Activated T-helper 1 cell treated with Interleukin-2 at 50 U/mL for 16 hours (primary cell): ENCODE measurements around the gene SAMSN1.
"Not testable (repeated sequence)": the region's sequence is repeated elsewhere in the genome, so short reads cannot be mapped to it uniquely, and the experiment has no call there.

Source experiments
- DNase-seq: peaks from one replicate; pipeline ENCODE4 v3.0.0-alpha.2; 2020; ENCODE audit warnings: low read depth

Gene SAMSN1

DNA sequence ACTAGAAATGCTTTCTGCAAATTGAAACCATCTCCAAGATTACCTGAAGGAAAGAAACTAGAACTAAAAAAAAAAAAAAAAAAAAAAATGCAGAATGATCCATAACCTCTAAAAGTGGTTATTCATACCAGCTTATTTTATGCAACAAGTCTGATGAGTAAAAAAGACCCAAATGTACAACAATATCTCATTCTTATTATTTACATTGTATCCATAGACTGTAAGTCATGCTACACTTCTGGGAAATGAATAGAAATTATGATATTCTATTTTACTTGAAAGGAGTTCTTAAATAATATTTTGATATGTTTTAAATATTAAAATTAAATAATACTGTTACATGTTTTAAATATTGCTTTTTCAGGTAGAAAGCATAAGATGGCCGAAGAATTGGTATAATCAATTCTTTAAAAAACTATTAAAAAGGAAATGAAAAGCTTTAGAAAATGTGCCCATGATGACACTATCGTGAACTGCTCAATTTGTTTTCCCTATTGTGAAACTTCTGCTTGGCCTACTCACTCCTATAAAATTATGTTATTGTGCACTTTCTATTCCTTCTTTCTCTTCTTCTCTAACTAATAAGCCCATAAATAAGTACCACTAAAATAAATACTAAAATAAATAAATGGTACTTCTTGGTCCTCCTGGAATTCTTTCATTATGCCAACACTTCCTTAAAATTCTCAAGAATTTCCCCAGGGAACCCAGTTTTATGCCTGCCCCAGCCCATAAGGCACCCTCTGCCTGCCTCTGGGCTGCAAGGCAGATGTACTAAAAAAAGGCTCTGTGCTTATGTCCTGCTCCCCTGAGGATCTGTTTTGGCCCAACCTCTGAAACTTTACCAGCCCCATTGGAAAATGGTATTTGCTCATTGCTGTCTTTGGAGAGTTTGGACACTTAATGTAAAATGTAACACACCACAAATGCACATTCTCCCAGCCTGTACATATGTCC, 18.1 kb downstream of the SAMSN1 start:
- DNase-seq, result no peak

DNA sequence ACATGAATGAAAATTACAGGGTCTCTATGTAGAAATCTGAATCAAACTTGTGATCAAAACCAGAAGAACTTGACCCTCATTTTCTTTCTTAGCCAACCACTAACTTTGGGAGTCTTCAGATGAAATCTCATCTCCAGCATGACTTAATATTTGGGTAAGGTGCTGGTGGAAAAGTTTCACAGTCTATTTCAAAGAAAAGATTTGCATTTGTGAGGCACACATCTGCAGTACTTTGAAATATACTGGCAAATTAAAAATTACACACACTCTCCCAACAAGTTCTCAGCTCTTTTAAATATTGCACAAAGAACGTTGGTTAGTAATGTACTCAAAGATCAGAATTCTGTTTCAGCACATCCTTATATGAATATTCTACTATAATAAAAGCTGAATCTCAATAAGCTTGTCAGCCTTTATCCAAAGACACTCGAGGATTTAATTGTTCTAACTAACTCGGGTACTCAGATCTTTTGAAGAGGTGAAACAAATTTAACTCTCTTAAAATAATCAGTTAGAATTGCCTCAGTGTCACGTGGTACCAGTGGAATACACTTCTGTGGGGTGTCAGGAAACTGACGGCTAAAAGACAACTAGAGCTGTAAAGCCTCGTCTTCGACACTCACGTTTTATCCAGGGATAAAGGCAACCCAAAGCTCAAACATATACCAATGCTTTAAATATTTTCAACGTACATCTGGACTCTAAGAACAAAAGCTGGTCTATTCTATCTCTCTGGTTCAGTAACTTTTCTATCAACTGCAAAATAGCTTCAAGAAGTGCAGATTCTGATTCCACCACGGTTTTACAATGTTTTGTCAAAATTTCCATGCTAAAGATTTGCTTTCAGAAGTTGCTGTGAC, 19.0 kb downstream of the SAMSN1 start:
- no peak for DNase-seq

DNA sequence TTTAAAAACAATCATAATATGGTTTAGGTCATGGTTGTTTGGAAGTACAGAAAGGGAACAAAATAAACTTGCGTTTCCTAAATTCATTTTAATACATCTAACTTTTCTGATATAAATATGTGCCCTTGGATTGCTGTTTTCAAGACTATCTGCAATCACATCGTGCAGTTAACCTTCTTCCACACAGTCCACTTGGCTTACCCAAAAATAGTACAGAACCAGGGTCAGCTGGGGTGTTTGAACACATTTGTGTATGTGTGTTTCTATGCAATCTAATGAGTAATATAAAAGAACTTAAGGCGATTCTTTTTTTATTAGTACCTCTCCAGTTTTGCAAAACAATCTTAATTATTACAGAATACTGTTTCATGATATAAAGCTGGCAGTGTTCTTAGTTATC, 19.9 kb downstream of the SAMSN1 start:
- no peak for DNase-seq

DNA sequence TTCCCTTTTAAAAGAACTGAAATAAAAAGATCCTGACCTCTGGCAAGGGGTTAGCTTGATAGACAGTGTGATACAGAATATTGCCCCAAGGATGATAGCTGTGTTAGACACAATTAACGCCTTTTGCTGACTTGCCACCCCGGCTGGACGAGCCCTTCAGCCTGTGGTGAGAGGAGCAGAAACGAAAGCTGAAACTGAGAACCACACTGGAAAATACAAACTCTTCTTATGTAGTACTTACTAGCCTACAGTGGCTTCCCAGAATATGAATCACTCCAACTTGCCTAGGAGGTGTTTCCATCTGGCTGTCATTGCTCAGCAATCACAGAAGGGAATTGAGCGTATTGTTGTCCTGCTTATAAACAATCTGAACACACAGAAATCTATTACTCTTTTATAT, 22.9 kb downstream of the SAMSN1 start:
- DNase-seq, result no peak

DNA sequence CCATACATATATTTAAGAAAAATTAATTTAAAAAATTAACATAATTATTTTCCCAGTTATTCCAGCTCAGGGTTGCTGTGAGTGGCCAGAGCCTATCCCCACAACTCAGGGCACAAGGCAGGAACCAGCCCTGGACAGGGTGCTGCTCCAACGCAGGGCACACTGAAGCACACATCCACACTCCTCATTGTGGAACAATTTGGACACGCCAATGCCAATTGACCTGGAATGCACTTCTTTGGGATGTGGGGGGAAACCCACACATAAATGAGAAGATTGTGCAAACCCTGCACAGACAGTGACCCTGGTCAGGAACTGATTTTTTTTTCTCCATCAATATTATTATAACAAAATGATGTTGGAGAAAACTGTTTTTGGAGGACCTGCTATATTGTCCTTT, 23.4 kb downstream of the SAMSN1 start:
- no peak for DNase-seq

DNA sequence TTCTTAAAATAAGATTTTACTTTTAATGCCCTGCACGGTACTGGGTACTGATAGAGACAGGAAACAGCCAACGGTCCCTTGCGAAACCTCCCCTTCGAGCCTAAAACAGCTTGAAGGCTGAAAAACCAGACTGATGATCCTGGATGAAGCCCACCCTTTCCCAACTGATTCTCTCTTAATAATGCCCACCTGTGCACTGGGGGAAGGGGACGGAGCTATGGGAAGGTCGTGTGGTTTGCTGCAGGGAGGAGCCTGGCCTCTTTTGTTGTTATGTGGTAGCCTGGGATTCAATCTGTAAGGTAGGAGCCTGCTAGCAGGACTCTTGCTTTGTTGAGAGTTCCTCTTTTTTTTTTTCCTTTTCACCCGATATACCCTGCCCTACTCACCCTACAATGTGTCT, 25.6 kb downstream of the SAMSN1 start:
- no peak for DNase-seq

DNA sequence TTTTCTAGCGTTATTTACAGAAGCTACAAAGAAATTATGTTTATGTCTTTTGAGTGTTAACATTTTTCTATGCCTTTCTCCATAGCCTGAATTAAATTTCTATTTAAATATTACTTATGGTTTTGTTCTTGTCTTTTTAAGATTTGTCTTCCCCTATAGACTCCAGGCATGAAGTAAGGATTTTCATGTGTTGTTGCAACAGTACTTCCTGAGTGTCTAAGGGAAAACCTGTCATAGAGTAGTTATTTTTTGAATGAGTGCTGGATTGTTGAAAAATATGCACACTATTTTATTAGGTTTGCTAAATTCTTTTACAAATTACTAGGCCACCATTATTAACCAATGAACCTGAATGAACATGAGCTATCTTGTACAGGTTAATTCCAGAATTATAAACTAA, 27.1 kb downstream of the SAMSN1 start:
- no peak for DNase-seq

DNA sequence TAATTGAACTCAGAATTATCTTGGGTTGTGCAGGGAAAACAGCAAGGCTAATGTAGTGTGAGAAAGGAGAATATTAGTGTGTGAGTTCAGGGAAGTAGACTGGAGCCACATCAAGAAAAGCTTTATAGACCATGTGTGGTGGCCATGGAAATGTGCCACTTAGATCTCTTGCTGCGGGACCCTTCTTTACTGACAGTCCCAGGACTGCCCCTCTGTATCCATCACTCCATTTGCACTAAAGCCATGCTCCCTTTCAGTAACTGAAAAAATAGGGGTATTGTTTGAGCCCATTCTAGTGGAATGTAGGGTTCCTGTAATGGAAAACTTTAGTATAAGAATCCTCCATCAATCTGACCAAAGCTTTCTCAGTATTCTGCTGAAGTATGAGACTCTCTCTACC, 32.3 kb downstream of the SAMSN1 start:
- no peak for DNase-seq

DNA sequence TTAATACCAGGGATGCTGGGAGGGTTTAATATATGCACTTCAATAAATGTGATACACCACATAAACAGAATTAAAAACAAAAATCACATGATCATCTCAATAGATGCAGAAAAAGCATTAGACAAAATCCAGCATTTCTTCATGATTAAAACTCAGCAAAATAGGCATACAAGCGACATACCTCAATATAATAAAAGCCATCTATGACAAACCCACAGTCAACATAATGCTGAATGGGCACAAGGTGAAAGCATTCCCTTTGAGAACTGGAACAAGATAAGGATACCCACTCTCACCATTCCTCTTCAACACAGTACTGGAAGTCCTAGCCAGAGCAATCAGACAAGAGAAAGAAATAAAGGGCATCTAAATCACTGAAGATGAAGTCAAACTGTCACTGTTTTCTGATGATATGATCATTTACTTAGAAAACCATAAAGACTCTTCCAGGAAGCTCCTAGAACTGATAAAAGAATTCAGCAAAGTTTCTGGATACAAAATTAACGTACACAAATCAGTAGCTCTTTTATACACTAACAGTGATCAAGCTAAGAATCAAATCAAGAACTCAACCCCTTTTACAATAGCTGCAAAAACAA, 39.2 kb downstream of the SAMSN1 start:
- DNase-seq, result not testable (repeated sequence)

DNA sequence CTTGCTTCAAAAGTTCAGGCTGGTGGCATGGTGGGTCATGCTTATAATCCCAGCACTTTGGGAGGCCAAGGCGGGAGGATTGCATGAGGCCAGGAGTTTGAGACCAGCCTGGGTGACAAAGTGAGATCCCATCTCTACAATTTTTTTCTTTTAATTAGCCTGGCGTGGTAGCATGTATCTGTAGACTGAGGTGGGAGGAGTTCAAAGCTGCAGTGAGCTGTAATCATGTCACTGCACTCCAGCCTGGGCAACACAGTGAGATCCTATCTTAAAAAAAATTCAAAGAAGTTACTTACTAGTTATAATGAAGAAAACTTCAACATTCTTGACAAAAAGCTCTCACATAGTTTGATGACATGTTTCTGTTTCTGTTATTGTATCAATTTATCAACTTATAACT, 45.2 kb downstream of the SAMSN1 start:
- no peak for DNase-seq

DNA sequence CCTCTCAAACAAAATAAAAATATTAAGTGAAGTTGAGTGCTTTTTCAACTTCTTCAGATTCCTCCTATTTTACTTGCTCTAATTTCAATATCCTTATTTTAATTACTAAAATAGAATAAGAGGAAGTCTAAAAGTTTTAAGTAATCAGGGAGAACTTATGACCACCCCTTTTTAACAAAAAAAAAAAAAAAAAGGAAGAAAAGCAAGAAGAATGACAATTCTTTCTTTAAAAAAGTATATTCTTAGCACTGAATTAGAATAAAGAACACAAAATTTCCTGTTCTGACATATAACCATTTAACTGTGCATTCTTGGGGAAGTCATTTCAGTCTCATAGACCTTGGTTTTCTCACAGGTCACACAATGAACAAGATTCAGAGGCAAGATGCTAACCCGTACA, 46.8 kb downstream of the SAMSN1 start:
- no peak for DNase-seq

DNA sequence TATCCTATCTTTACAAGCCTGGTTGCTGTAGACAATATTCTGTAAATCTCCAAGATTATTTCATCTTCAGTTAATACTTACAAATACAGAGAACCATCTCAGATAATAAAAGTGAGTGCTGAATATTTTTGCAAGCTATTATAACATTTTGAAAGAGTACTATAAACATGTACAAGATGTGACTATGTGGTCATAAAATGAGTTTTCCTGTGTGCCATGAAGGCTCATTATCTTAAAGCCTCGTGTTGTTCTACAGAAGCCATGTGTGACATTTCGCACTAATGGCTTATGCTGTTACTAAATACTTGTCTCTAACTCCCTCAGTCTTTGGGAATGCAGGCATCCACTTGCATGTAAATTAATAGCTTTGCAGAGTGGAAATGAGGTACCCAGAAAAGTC, 48.3 kb downstream of the SAMSN1 start:
- no peak for DNase-seq

DNA sequence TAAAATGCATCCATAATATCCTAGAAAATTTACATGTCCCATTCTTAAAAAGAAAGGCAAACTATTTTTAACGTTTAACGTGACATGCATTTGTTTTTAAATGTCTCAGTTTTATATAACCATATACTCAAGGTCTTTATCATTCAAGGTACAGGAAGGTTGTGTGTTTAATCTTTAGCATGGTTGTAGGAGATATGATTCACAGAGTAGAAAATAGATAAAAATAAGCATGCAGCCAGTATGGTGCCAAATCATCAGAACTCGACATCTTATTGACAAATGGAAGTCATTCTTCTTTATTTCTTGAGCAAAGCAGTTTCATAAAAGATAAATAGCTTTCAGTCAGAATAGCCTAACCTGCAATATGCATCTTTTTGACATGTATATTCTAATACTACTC, 51.0 kb downstream of the SAMSN1 start:
- DNase-seq, result no peak

DNA sequence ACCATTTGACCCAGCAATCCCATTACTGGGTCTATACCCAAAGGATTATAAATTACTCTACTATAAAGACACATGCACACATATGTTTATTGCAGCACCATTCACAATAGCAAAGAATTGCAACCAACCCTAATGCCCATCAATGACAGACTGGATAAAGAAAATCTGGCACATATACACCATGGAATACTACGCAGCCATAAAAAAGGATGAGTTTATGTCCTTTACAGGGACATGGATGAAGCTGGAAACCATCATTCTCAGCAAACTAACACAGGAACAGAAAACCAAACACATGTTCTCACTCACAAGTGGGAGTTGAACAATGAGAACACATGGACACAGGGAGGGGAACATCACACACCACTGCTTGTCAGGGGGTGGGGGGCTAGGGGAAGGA, 51.9 kb downstream of the SAMSN1 start:
- not testable (repeated sequence) for DNase-seq

DNA sequence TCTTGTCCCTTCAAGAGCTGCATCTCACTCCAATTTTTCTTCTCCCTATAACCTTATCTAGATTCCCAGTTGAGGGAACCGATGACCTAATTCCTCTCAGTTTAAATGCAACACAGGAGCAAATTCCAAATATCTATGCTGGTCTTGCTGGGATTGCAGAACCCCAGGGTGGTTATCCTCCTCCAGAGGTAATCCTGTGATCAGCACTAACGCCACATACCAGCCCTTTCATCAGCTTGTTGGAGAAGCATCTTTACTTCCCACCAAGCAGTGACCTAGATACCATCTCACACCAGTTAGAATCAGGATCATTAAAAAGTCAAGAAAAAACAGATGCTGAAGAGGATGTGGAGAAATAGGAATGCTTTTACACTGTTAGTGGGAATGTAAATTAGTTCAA, 52.4 kb downstream of the SAMSN1 start:
- DNase-seq, result no peak

DNA sequence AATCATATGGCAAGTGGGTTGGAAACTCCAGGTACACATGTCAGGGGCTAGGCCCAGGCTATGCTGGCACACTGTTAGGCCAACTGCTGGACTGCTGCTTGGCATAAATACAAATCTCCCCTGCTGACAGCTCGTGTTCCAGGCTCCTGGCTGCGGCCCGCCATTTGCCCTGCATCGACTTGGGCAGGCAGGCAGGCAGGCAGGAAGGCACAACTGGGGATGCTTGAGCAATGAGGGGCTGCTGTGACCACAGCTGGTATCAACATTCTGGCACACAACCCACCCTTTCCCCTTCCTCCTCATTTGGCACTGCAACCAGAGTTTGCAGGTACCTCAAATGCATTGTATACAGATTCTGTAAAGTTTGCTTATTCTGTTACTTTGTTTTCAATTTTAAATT, 53.2 kb downstream of the SAMSN1 start:
- DNase-seq, result no peak

DNA sequence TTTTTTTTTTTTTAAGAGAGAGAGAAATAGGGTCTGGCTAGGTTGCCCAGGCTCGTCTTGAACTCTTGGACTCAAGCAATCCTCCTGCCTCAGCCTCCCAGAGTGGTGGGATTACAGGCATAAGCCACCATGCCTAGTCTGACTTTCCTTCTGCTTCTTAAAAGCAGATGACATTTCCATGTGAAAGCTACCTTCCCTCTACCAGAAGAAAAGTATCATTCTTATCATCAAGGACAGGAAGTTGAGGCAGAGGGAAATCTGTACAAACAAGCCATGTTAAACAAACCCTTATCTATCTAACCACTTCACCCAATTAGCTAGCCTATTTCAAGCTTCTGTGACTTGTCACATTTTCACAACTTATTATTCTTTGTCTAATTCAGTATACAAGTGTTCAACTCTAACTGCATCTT, 54.8 kb downstream of the SAMSN1 start:
- DNase-seq, result no peak

DNA sequence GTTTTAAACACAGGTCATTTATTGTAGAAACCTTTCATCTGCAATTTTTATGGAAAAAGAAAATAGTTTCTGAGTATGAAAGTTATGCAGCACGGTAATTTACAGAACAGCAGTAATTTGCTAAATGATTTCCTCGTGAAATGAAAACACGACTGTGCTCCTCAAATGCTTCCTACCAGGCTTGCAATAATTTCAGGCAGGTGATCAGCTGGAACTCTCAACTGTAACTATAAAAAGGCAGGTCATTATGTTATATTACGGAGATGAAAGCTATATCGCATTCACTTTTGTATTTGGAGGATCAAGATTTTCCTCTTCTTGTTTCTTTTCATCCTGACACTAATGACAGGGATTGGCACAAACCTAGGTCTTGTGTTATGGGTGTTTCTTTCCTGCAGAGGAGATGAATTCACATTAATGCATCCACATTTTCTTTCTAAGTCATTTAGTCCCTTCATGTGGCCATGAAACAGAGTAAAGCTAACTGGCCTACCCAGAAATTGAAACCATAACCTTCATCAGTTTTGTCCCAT, 57.4 kb downstream of the SAMSN1 start:
- DNase-seq, result no peak

DNA sequence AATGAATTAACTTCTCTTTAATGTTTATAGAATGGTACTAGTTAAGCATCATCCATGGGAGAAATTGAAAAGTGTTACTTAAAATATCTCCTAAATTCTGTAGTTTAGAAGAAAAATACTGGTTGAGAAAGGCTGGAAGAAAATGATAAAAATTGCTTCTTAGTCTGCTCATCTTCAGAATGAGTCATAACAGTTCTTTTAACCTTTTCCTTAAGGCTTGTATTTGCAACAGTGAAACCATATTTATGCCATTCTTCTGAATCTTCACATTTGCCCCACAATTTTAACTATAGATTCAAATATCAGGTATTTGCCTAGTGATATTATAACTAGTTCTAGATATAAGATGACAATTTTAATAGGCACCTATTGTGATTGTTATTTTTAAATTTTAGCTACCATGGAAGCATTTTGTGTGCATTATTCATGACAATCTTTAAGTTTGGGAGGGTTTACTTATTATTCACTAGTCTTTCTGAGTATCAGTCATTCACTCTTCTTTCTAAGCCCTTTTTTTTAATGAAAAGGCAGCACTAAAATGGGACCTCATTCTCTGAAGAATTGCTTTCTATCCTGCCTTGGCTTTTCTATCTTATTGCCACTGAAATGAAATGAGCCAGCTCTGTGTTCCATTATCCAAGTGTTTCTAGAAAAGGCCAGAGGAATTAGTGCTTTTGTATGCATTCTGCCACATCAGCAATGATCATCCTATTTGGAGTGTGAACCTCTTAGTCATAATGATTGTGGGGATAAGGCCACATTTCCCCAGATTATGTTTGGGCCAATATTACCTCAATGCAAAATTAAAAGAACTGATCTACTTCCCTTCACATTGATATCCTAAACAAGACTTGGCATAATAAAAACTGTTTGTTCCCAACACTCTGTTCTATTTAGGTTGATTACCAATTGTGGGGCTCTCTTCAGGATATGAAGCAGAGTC, 58.4 kb downstream of the SAMSN1 start:
- DNase-seq, result no peak

DNA sequence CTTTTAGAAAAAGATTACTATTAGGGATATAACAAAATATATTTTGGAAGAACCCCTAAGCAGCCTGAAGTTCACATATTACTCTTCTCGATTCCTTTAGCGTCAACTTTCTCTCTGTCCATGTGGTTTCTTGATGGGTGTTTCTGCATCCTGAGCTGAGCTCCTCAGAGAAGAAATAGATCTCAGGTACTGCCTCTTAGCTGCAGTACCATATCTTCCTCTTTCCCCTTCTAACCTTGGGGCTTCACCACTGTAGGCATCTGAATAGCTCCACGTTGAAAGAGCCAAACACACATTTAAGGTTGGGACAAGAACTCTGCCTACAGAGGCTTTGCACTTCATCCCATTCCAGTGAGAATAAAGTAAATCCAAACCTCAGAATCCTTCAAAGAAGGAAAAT, 59.2 kb downstream of the SAMSN1 start:
- DNase-seq, result no peak
